ENCODE results near the gene KLHL29. TPM values are rescaled to one million over a fixed set of nuclear protein-coding genes. Genes with fewer than 3 reads are reported as not detected.

Gene KLHL29
- total and polyA plus RNA-seq, 9 donors = 3.0 to 6.6 (median 3.9) TPM

DNA sequence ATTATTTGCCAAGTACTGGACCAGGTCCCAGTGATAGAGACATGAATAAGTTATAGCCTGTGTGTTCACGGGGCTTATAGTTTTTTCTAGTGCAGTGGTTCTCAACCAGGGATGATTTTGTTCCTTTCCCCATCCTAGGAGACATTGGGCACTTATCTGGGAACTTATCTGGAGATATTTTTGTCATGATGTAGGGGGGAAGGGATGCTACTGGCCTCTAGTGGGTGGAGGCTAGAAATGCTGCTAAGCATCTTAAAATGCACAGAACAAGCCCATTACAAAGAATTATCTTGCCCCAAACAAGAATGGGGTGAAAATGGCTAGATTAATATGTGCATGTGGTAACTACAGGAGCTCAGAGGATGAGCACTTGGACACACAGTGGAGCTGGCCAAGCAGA lies 75.2 kb downstream of the KLHL29 start:
- TF ChIP-seq EP300 (IDR thresholded peaks at IDR 0.05) (no peak), POLR2A (IDR thresholded peaks at IDR 0.05) (no peak), CTCF (IDR thresholded peaks at IDR 0.05) (no peak)
- H3K9me3 ChIP-seq = no peaks in the 10 kb centered on the region
- H3K27me3 ChIP-seq = no peaks in the 10 kb centered on the region
- no peak for DNase-seq
- 89 to 93% (median 93%) methylated on average over 1 of the region's 1 CpG for WGBS, 3 donors
- no peak overlapping the region for H3K4me3 ChIP-seq
- no peaks in the 10 kb centered on the region for H3K4me1 ChIP-seq (ENCODE audit: insufficient read depth)
- intact Hi-C loops (cut with DNase I) = no loop called here
- no peak overlapping the region for H3K27ac ChIP-seq
- no peaks in the 10 kb centered on the region for H3K36me3 ChIP-seq

GRCh38 chr2:23460993-23461392 lies 76.0 kb downstream of the KLHL29 start:
- WGBS, 3 donors = 88 to 94% (median 93%) methylated on average over 5 of the region's 5 CpGs
- DNase-seq = no peak
- H3K9me3 ChIP-seq = no peaks in the 10 kb centered on the region

GRCh38 chr2:23464156-23464555 lies 79.2 kb downstream of the KLHL29 start:
- TF ChIP-seq EP300 (IDR thresholded peaks at IDR 0.05) = no peak
- no peak for TF ChIP-seq CTCF (IDR thresholded peaks at IDR 0.05)
- TF ChIP-seq POLR2A (IDR thresholded peaks at IDR 0.05) = no peak
- 65% methylated on average over 6 of the region's 6 CpGs for WGBS, 3 donors
- H3K4me1 ChIP-seq (ENCODE audit: insufficient read depth) = peaks cover 4% of the 10 kb centered on the region
- H3K36me3 ChIP-seq = no peaks in the 10 kb centered on the region
- no peaks in the 10 kb centered on the region for H3K9me3 ChIP-seq
- H3K27me3 ChIP-seq = no peaks in the 10 kb centered on the region
- H3K27ac ChIP-seq = no peak overlapping the region
- DNase-seq = no peak
- intact Hi-C loops (cut with DNase I) = no loop called here
- no peak overlapping the region for H3K4me3 ChIP-seq

More at GRCh38 chr2:23460993-23461392, 76.0 kb downstream of the KLHL29 start:
- Histone ChIP-seq H3K27ac (no peak overlapping the region), H3K4me3 (no peak overlapping the region), H3K36me3 (no peaks in the 10 kb centered on the region), H3K27me3 (no peaks in the 10 kb centered on the region), H3K4me1 (ENCODE audit: insufficient read depth) (no peaks in the 10 kb centered on the region)
- TF ChIP-seq POLR2A (IDR thresholded peaks at IDR 0.05) (no peak), EP300 (IDR thresholded peaks at IDR 0.05) (no peak), CTCF (IDR thresholded peaks at IDR 0.05) (no peak)
- intact Hi-C loops (cut with DNase I) = no loop called here

- Histone ChIP-seq H3K36me3 (no peaks in the 10 kb centered on the region), H3K27me3 (no peaks in the 10 kb centered on the region), H3K4me1 (ENCODE audit: insufficient read depth) (peaks cover 4% of the 10 kb centered on the region), H3K4me3 (no peak overlapping the region), H3K27ac (no peak overlapping the region), H3K9me3 (no peaks in the 10 kb centered on the region)
- intact Hi-C loops (cut with DNase I) = no loop called here
- TF ChIP-seq CTCF (IDR thresholded peaks at IDR 0.05) = no peak
- TF ChIP-seq POLR2A (IDR thresholded peaks at IDR 0.05) = no peak
- WGBS, 3 donors = 88 to 93% (median 89%) methylated on average over 14 of the region's 14 CpGs
- no peak for DNase-seq
These were observed 80.0 kb downstream of the KLHL29 start for GRCh38 chr2:23464905-23465537.

Measured in ovary (tissue), 9 donors.